HG03469 (cell line): Measurements from ENCODE around the gene EEF1AKMT1.

ENCODE experiments used
- ATAC-seq: cut with Tn5 transposase; IDR thresholded peaks from one replicate; pipeline ENCODE4 v1.9.1; 2021; ENCODE audit warnings: mild to moderate bottlenecking, moderate library complexity, moderate number of reproducible peaks; ENCODE audit not compliant: unreplicated experiment

Gene EEF1AKMT1

GRCh38 chr13:20773194-20774080, at the start of gene EEF1AKMT1:
Gene EEF1AKMT1 (minus strand): TSS chr13:20773961. CDS start chr13:20757598, 16,363 bp downstream.
- ATAC-seq, result peak; percentile 83

- no peak for ATAC-seq
These were observed 49.3 kb upstream of the EEF1AKMT1 start for GRCh38 chr13:20823071-20823470.

- ATAC-seq, result no peak
These were observed 48.6 kb upstream of the EEF1AKMT1 start for GRCh38 chr13:20822406-20822805.

GRCh38 chr13:20819715-20820114, 46.0 kb upstream of the EEF1AKMT1 start:
- no peak for ATAC-seq

GRCh38 chr13:20815464-20815863, 41.7 kb upstream of the EEF1AKMT1 start:
- ATAC-seq, result no peak

- no peak for ATAC-seq
These were observed 40.6 kb upstream of the EEF1AKMT1 start for GRCh38 chr13:20814224-20814910.

- ATAC-seq, result no peak
These were observed 39.1 kb upstream of the EEF1AKMT1 start for GRCh38 chr13:20812890-20813289.

GRCh38 chr13:20810808-20811207, 37.0 kb upstream of the EEF1AKMT1 start:
- no peak for ATAC-seq

- ATAC-seq, result no peak
These were observed 35.1 kb upstream of the EEF1AKMT1 start for GRCh38 chr13:20808874-20809273.

GRCh38 chr13:20803180-20803965, 29.6 kb upstream of the EEF1AKMT1 start:
- no peak for ATAC-seq

GRCh38 chr13:20801707-20802106, 27.9 kb upstream of the EEF1AKMT1 start:
- no peak for ATAC-seq

GRCh38 chr13:20799726-20800416, 26.1 kb upstream of the EEF1AKMT1 start:
- no peak for ATAC-seq

GRCh38 chr13:20798027-20798426, 24.3 kb upstream of the EEF1AKMT1 start:
- no peak for ATAC-seq

- no peak for ATAC-seq
These were observed 23.2 kb upstream of the EEF1AKMT1 start for GRCh38 chr13:20796791-20797508.

GRCh38 chr13:20789665-20790064, 15.9 kb upstream of the EEF1AKMT1 start:
- ATAC-seq, result no peak

GRCh38 chr13:20788312-20788711, 14.6 kb upstream of the EEF1AKMT1 start:
- ATAC-seq, result no peak

- ATAC-seq, result no peak
These were observed 13.4 kb upstream of the EEF1AKMT1 start for GRCh38 chr13:20787180-20787579.

- ATAC-seq, result no peak
These were observed 8.5 kb upstream of the EEF1AKMT1 start for GRCh38 chr13:20782116-20782708.

- no peak for ATAC-seq
These were observed 6.6 kb upstream of the EEF1AKMT1 start for GRCh38 chr13:20780317-20780716.

GRCh38 chr13:20779405-20779804, 5.6 kb upstream of the EEF1AKMT1 start:
- ATAC-seq, result no peak
